Mesodermal cell (in vitro differentiated cells): Measurements from ENCODE around the gene SBDS. TPM values are rescaled to one million over a fixed set of nuclear protein-coding genes. Genes with fewer than 3 reads are reported as not detected.
"Not testable (repeated sequence)": the region's sequence is repeated elsewhere in the genome, so short reads cannot be mapped to it uniquely, and the experiment has no call there.

Experiments used
- H3K27ac ChIP-seq: 2 replicates; pipeline ENCODE4 v1.7.0; 2013; ENCODE audit warnings: mild to moderate bottlenecking, low read depth, low read length, moderate library complexity; ENCODE audit not compliant: severe bottlenecking
- H3K36me3 ChIP-seq: 2 replicates; pipeline ENCODE4 v1.7.1; 2013; ENCODE audit warnings: mild to moderate bottlenecking, low read length, moderate library complexity; ENCODE audit not compliant: control insufficient read depth, insufficient read depth
- H3K4me1 ChIP-seq: one replicate; pipeline ENCODE4 v1.7.1; 2013; ENCODE audit warnings: mild to moderate bottlenecking, low read length; ENCODE audit not compliant: insufficient read depth, control insufficient read depth, poor library complexity, severe bottlenecking
- H3K4me3 ChIP-seq: 2 replicates; pipeline ENCODE4 v1.7.0; 2013; ENCODE audit warnings: low read length, control low read depth, mild to moderate bottlenecking; ENCODE audit not compliant: insufficient read depth, poor library complexity, severe bottlenecking; ENCODE audit errors: extremely low read depth
- H3K9me3 ChIP-seq: 2 replicates; pipeline ENCODE4 v1.7.1; 2013; ENCODE audit warnings: mild to moderate bottlenecking, low read length, moderate library complexity; ENCODE audit not compliant: control insufficient read depth
- WGBS, 2 experiments: methylation state at CpG; one replicate each; pipeline ENCODE4 v1.1.5; 2013; ENCODE audit warnings: missing lambda C conversion rate in 2 of 2; ENCODE audit not compliant: insufficient coverage in 2 of 2; 5-methylcytosine and 5-hydroxymethylcytosine counted together
- polyA plus RNA-seq, 2 experiments: library from polyadenylated mRNA; stranded (reverse); fragments of 50-300 nt; gene quantifications; one replicate each; pipeline ENCODE4 v1.2.3, GENCODE V29; 2013

Gene SBDS
- 61.1 TPM for polyA plus RNA-seq (2013, experiment 1 of 2)
- 71.8 TPM for polyA plus RNA-seq (2013, experiment 2 of 2)

DNA sequence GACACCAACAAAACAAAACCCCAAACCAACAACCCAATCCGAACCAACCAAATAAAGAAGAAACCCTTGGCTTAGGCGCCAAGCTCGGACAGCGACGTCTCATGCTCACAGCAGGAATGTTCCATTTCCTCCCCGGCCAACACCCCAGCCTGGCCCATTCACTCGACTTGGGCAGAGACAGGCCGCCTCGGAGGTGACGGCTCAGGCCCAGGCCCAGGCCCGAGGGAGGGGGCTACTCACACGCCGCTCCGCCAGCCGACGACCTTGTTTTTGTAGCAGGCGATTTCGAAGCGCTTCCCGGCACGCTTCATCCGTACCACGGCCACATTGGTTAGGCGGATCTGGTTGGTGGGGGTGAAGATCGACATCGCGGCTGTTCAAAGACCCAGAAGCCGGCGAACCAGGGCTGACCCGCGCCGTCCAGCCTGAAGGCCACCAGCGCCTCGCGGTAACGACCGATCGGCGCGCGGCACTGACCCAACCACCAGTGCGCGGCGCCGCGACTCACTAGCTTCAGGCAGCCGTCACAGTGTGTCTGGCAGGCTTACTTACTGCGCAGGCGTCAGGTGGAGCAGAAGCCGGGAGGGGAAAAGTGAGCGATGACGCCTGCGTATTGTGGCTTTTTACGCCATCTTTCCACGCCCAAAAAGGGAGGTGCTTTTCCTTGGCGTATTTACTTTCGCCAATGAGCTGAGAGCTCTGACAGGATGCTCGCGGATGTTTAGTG lies at the start of gene SBDS:
SBDS (minus strand) TSS at position 537 of the 727 bp plus-strand sequence; CDS start at position 368, 169 bp downstream.
- Histone ChIP-seq H3K27ac (peak within 1 kb of the TSS; percentile 97), H3K4me3 (peak within 1 kb of the TSS; percentile 65), H3K36me3 (peaks cover 39% of the 10 kb centered on the region)
- H3K4me1 ChIP-seq, H3K9me3 ChIP-seq: not testable (repeated sequence)
- WGBS, 2 experiments, result 0 to 1% methylated on average over 19 to 49 of the region's 59 CpGs

DNA sequence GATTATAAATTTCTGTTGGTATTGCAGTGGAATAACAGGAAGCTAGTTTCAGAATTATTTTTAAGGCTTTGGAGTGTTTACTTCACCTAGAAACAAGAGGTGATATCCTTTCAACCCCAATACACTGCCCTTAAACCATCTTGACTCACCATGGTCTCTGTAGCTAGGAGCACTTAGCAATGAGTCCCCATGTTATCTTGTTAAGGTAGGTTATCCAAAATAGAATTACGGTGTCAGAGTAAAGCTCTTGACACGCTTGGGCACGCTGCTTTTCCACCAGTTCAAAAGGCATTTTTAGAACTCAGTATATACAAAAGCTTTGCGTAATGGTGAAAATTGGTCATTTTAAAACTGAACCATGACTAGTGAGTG lies 48.2 kb upstream of the SBDS start:
- H3K36me3 ChIP-seq, result peaks cover 13% of the 10 kb centered on the region
- H3K4me3 ChIP-seq, H3K27ac ChIP-seq, H3K9me3 ChIP-seq, H3K4me1 ChIP-seq: not testable (repeated sequence)
- 80 to 100% methylated on average over 1 to 2 of the region's 4 CpGs for WGBS, 2 experiments

- not testable (repeated sequence) for H3K4me1 ChIP-seq, H3K27ac ChIP-seq, H3K9me3 ChIP-seq, H3K4me3 ChIP-seq
- H3K36me3 ChIP-seq, result peaks cover 13% of the 10 kb centered on the region
- WGBS, 2 experiments, result 40 to 80% methylated on average over 1 of the region's 5 CpGs
These were observed 47.6 kb upstream of the SBDS start for GRCh38 chr7:67042781-67043558.

GRCh38 chr7:67040832-67041231 lies 45.4 kb upstream of the SBDS start:
- not testable (repeated sequence) for H3K27ac ChIP-seq, H3K4me1 ChIP-seq, H3K4me3 ChIP-seq, H3K9me3 ChIP-seq
- H3K36me3 ChIP-seq, result peaks cover 13% of the 10 kb centered on the region
- WGBS, 2 experiments, result 14% methylated on average over 1 of the region's 2 CpGs; no CpG with 5 or more reads in 1 of the 2 experiments

DNA sequence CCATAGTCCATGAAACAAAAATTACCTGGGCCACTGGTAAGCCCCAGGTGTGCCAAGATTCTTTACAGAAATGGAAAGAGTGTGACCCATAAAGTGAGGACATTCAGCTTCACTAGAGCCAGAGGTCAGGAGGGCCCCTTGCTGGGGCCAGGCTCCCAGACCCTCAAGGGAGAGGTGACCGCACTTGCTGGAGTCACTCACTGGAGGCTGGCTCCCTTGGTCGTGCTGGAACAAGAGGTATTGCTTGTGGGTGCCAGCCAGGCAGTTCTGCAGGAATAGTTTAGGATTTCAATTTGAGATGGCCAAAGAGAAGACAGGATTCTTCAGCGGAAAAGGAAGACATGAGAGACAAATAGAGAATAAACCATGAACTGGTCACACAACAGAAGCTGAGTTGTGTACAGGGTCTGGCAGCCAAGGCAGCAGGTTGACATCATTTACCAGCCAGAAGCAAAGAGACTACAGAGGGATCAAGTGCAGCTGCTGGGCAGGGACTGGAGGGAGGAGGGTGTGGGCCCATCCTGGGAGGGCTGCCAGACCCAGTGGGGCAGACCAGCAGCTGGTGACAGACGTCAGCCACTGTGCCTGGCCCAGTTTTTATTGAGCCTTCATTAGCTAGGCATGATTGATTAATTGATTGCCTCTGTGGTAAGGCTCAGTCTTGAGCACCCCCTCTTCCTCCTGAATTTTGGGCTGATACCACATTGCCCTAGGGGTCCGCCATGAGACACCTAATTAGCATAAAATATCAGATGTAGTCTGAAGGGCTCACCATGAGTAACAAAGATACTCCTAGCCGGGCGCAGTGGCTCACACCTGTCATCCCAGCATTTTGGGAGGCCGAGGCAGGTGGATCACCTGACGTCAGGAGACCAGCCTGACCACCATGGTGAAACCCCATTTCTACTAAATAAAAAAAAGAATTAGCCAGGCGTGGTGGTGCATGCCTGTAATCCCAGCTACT lies 41.3 kb upstream of the SBDS start:
- not testable (repeated sequence) for H3K4me1 ChIP-seq, H3K27ac ChIP-seq, H3K4me3 ChIP-seq, H3K9me3 ChIP-seq
- 86 to 92% methylated on average over 4 to 5 of the region's 10 CpGs for WGBS, 2 experiments
- H3K36me3 ChIP-seq, result peaks cover 18% of the 10 kb centered on the region

GRCh38 chr7:67033251-67033650 lies 37.9 kb upstream of the SBDS start:
- Histone ChIP-seq H3K4me3 (no peak overlapping the region), H3K27ac (no peak overlapping the region), H3K36me3 (peaks cover 35% of the 10 kb centered on the region), H3K4me1 (no peaks in the 10 kb centered on the region), H3K9me3 (peaks cover 9% of the 10 kb centered on the region)
- WGBS, 2 experiments, result 97% methylated on average over 3 of the region's 5 CpGs; no CpG with 5 or more reads in 1 of the 2 experiments

- H3K27ac ChIP-seq, H3K4me3 ChIP-seq, H3K4me1 ChIP-seq, H3K9me3 ChIP-seq: not testable (repeated sequence)
- peaks cover 44% of the 10 kb centered on the region for H3K36me3 ChIP-seq
- no CpG with 5 or more reads among the region's 2 CpGs for WGBS, 2 experiments
These were observed 36.3 kb upstream of the SBDS start for GRCh38 chr7:67031685-67032084.

DNA sequence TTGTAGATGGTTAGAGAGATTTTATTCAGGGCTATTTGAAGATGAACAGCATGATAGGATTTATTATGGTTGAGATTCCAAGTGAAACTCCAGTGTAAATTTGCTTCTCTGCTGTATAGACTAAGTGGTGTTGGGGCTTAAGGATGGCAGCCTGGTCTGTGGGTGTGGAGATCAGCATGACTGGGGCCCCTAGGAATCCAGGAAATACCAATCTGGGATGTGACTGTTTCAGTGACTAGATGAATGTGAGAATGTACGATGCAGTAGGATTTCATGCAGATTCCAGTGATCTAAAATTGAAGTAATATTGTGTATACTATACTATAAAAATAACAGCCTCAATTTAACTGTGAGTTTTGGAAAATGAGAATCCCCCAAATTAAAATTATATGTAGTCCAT lies 30.1 kb upstream of the SBDS start:
- not testable (repeated sequence) for H3K4me1 ChIP-seq, H3K4me3 ChIP-seq, H3K9me3 ChIP-seq
- Histone ChIP-seq H3K27ac (peak overlapping the region; percentile 67), H3K36me3 (peaks cover 51% of the 10 kb centered on the region)
- WGBS, 2 experiments, result no CpG with 5 or more reads among the region's 1 CpG

GRCh38 chr7:67022511-67022910 lies 27.1 kb upstream of the SBDS start:
- Histone ChIP-seq H3K36me3 (peaks cover 55% of the 10 kb centered on the region), H3K27ac (no peak overlapping the region), H3K4me3 (no peak overlapping the region), H3K9me3 (no peaks in the 10 kb centered on the region), H3K4me1 (no peaks in the 10 kb centered on the region)
- 100% methylated on average over 2 of the region's 3 CpGs for WGBS, 2 experiments

- Histone ChIP-seq H3K9me3 (no peaks in the 10 kb centered on the region), H3K4me3 (no peak overlapping the region), H3K36me3 (peaks cover 56% of the 10 kb centered on the region), H3K4me1 (no peaks in the 10 kb centered on the region), H3K27ac (no peak overlapping the region)
- 93% methylated on average over 5 of the region's 7 CpGs for WGBS, 2 experiments
These were observed 25.9 kb upstream of the SBDS start for GRCh38 chr7:67021260-67021659.
